ENCODE data around the gene FRK.
"Not testable (repeated sequence)": the region's sequence is repeated elsewhere in the genome, so short reads cannot be mapped to it uniquely, and the experiment has no call there.

The FRK gene

DNA sequence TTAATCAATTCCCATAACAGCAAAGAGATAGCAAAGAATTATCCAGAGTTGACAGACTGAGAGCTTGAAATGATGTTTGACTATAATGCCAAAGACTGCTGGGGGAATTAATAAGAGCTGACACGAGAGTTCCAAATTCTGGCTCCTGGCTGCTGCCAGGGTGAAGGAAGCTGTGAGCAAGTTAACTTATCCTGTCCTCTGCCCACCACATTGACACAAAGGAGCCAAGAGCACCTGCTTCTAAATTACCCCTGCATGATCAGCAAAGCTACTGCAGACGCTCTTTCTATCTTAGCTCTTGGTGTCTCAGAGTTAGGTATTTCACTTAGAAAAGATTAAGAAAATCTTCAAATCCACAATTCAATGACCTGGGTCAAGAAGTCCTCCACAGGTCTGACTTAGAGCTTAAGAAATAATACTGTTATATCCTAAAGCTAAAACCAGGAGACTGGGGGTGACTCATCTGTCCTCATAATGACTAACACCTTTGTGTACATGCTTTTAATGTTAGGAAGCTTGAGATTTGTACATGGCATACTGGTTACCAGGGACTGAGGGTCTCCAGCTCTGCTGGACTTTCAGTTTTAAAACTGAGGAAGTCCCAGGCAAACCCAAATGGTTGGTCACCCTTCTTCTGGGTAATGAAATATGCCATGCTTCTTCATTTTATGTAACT is 13.2 kb upstream of the FRK start:
- DNase-seq: no peak

DNA sequence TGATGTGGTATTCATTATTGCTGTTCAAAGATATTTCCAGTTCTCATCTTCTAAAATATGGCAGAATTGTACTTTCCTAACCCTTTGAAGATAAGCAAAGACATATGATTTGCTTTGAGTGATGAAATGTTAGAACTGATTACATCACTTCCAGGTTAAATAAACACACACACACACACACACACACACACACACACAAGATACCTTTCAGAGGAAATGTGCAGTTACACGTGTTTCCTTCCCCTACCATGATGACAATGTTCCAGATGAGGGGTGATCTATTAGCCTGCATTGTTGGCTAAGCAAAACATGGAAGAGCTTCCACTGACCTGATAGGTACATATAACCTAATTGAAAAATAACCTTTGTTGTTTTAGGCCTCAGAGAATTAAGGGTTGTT is 11.7 kb upstream of the FRK start:
- no peak for DNase-seq

DNA sequence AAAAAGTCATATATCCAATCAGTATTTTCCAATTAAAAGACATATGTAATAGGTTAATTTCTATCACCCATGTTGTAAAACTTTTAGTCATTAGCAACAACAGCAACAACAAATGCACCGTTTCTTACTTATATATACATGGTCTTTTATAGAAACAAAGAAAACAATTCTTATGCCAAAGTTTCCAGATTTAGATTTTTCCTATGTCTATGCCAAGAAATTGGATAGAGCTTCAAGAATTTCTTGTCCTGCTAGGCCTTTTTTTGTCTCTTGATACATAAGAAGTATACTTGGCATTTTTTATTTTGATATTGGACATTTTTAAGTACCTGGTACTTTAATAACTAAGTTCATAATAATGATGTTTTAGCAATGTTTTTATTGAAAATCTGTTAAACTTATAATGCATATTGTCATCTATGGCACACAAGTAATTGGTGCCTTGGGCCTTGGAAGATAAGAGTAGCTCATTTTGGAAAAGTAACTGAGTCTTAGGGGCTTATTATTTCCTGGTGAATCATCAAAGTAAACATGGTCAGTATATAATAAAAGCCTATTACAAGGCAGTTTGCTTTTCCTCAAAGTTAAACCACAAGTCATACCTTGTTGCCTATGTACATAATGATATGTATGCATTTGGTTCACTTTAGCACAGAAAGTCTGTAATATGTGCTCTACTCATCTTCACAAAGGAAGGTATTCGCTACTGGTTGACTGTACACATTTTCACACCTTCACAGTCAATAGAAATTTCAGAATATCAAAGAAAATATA is 10.1 kb upstream of the FRK start:
- no peak for DNase-seq

DNA sequence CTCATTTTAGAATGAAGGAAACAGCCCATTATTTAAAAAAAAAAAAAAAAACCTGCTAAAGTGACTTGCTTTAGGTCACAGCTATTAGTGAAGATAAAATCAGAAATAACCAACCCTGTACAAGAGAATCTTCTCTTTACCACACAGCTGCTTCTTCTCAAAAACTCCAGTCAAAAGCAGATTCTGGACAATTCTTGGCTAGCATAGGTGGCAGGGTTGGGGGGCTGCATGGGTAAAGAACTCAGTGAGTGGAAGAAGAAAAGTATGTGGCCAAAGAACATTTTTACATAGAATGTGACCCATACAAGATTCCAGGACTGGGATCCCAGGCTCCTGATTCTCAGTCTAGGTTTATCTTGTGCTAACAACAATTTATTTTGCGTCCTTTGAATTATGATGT is 9.4 kb upstream of the FRK start:
- no peak for DNase-seq

DNA sequence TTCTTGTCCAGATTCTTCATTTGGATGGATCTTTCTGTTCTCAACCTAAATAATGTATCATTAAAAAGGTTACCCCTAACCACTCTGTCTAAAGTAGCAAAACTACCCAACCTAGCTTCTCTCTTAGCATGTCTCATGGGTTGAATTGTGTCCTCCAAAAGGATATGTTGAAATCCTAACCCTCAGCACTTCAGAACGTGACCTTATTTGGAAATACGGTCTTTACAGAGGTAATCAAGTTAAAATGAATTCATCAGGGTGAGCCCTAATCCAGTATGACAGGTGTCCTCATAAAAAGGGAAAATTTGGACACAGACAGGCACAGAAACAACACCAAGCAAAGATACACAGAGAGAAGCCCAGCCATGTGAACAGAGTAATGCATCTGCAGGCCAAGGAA is 6.1 kb upstream of the FRK start:
- DNase-seq: no peak

DNA sequence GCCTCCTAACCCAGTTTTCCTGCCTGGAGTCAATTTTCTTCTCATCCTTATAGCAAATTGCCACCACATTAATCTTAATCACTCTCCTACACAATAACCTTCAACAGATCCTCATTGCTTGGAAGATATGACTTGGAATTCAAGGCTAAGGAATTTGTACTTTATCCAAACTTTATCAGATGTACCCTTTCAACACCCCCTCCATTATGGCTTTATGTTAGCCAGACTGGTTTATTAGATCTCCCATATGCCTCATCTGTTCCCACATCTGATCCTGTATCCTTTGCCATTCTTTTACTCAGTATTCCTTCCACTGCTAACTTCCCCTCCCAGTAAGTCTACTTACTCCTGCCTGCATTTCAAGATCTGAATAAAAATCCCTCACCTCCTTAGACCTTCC is 4.0 kb upstream of the FRK start:
- DNase-seq: no peak

DNA sequence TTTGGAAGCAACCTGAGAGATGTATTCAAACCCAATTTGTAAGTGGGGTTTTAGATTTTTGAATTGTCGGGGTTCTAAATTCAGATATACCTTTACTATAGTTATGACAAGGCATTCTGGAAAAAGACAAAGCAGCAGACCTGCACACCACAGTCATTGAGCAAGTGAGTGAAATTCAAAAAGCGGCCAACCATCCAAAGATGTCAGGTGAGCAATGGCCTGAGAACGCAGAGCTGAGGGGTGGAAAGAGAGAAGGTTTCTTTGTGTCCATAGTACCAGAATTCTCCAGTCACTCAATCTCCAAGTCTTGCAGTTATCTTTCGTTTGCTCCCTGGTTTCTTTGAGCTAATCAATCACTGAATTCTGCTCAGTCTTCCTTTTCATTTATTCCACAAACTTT is 1.8 kb upstream of the FRK start:
- DNase-seq: no peak

DNA sequence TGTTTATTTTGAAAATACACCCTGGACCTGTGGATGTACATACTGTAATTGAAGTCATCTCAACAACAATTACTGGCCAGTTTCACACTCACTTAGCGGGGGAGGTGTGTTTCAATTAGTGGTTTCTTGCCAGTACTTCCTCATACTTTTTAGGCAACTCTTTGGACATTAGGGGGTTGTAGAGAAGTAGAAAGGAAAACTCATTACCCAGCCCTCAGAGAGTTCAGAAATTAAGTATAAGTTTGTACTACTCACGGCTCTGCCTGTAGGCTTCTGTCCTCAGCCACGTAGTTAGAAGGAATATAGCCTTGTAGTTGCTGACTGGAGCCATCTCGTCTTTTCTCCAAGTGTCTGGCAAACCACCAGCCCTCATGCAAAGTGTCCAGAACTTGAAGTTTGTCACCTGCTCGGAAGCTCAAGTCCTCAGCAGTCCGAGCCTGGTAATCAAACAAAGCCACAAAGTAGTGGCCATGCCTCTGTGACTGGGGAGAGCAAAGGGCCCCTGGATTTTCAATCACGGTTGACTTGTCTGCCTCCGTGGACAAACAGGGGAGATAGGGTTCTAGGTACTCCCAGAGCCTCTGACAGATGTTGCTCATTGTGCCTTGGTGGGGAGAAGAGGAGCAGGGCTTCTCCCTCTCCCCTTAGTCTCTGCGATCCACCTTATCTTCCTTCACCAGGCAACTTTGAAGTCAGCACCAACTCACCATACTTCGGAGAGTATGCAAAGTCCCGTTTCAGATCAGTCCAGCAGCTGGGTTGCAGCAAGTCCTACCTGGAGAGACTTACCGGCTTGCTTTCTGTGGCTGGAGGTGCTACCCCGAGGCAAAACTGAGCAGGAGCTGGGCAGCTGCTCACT is 749 bp downstream of the FRK start:
- no peak for DNase-seq

DNA sequence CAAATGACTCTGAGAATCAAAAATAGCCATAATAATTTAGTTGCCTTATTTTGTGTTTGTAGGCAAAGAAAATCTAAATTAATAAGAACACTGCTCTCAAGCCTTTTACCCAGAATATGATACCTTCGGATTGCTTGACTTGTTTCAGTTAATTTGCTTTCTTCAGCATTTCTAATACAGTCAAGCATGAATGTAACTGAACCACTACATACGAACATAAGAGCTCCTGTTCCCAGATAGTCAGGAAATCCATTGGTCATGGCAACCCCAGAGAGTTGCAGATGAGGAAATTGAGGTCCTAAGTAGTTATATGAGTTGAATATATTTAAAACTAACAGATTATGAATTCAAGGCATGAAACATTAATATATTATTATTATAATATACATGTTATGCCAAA is 2.9 kb downstream of the FRK start:
- DNase-seq: no peak

DNA sequence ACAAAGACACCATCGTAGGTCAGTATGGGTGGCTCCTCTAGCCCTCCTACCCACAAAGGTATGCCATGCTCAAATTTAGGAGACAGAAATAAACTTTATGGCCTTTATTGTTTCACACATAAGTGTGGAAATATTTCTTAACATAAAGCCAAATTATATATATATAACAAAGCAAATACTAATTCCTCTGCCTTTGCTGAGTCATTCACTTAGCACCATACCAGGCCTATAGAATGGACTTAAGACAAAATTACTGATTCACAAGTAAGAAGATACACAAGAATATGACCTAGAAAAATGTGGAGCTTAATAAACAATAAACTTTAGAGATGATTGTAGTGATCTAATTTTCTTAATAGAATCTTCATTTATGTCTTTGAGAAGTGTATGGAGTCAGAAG is 5.2 kb downstream of the FRK start:
- no peak for DNase-seq

DNA sequence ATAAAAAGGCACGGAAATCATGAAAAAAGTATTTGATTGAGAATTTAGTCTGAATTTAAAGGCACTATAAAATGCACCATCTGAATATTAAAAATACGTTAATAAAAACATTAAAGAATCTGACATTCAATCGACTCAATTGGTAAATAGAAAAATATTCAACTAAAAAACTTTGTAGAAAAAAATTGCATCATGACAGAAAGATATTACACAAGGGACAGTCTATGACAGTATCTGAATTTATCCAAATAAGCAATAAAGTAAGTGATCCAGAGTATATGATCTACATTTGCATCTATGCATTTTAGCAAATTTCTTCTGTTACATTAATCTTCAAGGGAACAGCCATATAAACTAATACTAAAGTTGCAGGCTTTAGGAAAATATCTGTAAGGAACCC is 9.4 kb downstream of the FRK start:
- DNase-seq: no peak

DNA sequence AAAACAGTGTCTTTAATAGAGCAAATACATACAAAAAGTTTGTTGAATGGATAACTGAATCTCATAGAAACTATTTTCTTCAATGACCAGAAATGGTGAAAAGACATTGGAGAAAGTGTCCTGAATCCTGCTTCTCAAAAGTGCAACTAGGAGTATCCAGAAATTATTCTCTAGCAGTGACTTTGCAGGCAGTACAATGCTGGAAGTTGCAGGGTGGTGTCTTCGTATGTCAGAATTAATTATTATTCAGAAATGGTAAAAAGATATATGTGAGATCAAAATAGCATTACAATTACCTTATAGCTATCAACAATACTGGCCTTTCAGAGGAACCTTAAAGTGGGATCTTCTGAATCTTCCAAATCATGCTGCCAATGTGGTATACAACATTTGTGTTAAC is 10.0 kb downstream of the FRK start:
- no peak for DNase-seq

DNA sequence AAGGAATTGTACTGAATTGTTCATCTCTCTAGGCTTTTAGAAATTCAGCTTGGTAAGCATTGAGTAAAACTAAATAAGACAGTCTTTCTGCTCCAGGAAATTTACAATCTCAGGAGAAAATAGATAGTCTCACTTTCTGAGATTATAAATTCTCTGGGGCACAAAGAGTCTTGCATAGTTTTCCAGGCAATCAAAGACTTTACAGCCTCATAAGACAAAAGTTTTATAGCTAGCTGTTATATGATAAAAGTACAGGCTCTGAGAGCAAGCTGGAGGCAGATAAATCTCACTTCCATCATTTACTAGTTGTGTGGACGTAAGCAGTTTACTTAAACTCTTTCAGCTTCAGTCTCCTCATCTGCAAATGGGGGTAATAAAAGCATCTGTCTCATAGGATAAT is 11.4 kb downstream of the FRK start:
- DNase-seq: no peak

DNA sequence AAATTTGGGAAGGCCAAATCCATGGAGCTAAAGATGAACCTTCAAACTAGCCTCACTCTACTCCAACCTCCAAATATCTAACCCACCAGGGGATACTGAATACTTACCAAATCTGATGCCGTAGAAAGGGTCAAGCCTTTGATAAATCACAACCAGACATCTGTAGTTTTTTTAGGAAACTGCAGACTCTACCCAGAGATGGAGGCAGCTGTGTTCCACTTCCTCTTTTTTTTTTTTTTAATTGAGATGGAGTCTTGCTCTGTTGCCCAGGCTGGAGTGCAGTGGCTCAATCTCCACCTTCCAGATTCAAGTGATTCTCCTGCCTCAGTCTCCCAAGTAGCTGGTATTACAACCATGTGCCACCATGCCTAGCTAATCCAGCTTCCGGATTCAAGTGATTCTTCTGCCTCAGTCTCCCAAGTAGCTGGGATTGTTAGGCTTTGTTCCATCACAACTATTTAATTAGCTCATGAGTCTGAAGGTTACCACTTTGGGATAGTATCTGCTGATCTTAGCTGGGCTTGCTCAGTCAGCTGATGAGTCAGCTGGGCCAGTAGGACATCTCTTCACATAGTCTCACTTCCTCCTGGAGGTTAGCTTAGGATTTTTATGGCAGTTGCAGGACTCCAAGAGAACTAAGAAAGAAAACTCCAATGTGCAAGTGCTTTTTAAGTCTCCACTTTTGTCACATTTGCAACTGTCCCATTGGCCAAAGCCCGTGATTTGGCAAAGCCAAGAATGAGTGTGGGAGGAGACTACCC is 13.3 kb downstream of the FRK start:
- no peak for DNase-seq

DNA sequence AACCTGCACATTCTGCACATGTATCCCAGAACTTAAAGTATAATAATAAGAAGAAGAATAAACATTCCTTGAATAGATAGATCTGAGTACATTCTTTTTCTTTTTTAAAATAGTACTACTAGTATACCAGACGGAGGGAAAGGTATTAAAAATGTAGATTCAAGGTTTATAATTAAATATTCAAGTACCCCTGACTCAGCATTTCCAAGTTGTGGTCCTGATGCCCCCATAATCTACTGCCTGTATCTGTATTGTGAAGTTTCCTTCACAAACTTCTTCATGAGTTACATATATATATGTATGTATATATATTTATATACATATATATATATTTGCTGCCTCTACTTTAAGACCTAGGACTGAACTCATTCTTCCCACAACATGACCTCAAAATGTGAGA is 14.0 kb downstream of the FRK start:
- no peak for DNase-seq

DNA sequence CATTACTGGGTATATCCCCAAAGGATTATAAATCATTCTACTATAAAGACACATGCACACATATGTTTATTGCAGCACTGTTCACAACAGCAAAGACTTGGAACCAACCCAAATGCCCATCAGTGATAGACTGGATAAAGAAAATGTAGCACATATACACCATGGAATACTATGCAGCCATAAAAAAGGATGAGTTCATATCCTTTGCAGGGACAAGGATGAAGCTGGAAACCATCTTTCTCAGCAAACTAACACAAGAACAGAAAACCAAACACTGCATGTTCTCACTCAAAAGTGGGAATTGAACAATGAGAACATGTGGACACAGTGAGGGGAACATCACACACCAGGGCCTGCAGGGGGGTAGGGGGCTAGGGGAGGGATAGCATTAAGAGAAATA is 14.4 kb downstream of the FRK start:
- DNase-seq: not testable (repeated sequence)

DNA sequence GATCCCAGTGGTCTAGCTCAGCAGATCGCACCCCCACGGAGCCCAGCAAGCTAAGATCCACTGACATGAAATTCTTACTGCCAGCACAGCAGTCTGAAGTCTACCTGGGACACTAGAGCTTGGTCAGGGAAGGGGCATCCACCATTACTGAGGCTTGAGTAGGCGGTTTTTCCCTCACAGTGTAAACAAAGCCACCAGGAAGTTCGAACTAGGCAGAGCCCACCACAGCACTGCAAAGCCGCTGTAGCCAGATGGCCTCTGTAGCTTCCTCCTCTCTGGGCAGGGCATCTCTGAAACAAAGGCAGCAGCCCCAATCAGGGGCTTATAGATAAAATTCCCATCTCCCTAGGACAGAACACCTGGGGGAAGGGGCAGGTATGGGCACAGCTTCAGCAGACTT is 18.8 kb downstream of the FRK start:
- DNase-seq: no peak

DNA sequence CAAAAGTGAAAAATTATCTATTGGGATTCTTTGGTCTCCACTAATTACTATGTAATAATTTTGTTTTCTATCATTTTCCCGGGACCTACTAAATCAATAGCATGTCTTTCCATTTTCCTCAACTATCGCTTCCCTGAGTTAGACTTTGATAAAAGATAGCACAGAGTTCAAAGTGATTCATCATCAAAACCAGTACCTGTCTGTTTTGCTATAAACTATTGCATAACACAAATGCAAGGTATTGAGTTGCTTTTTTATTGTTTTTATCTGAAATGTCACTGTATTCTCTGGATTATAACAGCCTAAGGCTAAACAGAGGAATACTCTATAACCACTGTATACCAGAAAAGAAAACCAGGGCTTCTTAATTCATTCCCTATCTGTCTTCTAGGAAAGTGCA is 19.7 kb downstream of the FRK start:
- no peak for DNase-seq

DNA sequence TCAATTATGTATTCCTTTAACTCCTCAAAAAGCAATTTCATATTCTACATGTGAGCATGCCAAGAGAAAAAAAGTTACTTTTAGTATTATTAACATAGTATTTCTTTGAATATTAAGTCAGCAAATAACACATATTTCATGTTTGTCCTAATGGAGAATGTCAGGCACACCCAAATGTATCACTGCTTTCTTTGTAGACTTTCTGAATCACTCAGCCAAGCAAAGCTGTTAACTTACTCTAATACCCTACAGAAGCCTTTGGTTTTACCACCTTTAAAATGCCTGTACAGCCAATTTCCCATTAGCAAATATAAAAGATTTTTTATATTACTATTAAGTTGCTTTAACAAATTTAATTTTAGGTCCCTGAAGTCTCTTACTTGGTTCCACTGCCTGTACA is 23.8 kb downstream of the FRK start:
- DNase-seq: no peak

DNA sequence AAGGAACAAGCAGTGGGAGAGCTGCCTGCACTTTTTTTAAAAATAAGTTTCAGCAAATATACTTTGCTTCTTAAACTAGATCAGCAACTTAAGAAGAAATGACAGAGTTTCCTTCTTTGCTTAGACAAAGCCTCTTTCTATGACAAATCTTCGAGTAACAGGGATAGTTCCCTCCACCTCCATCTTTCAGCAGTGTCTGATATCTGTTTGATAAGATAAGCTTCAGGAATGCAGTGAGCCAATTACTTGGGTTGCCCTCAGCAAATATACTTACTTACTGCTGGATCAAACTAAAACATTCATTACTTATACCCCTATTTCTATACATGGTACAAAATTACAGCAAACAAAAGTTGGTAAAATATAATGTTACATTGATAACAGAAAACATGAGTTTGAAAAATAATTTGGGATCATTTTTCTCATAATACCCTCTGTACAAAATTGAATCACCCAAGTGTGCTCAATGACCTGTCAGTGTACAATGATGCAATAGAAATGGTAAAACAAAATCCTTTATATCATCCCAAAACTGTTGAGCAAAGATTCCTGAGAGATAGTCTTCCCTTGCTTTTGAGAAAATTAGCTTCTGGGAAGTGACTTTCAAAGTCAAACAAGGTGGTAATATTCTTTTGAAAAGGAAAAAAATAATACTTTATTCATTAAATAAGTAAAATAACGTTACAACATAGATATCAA is 24.5 kb downstream of the FRK start:
- no peak for DNase-seq

DNA sequence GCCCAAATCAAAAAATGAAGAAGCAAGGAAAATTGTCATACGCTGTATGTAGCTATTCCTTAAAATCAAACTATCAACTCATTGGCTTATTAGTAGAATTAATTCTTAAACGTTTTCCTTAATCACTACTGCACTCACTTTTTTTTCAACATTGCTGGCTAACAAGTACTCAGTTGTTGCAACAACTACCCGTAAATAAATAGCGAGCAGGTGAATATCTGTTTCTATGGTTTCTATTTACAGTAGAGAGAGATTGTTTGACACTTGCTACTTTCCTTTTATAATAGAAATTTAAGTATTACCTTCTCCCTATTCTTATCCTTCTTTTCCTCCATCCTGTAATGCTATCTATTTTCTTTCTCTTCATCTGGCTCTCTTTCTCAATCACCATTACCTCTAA is 25.1 kb downstream of the FRK start:
- DNase-seq: no peak

DNA sequence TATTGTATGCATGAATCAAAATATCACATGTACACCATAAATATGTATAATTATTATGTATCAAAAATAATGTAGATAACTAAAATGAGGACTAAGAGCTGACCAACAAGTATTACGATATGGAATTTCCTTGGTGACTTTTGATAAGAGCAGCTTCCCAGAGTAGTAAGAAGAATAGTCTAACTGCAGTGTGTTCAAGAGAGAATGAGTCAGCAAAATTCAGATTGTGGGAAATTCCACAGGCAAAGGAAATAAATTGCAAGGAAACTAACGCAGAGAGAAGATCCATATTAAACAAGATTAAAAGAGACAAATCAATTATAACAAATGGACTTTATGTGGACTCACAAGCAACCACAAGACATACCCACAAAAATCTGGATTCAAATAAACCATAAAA is 26.4 kb downstream of the FRK start:
- DNase-seq: no peak

All from GOT3 (cell line).